Activated T-cell treated with anti-CD3 and anti-CD28 coated beads for 1 hour (primary cell): Measurements from ENCODE around the gene CABP2.
A peak's percentile ranks its signal among the peaks of the same experiment; 100 is the strongest.
"Not testable (repeated sequence)": the region's sequence is repeated elsewhere in the genome, so short reads cannot be mapped to it uniquely, and the experiment has no call there.

Source experiments
- DNase-seq: peaks from one replicate; pipeline ENCODE4 v3.0.0-alpha.2; 2020; ENCODE audit warnings: low read depth

The CABP2 gene

DNA sequence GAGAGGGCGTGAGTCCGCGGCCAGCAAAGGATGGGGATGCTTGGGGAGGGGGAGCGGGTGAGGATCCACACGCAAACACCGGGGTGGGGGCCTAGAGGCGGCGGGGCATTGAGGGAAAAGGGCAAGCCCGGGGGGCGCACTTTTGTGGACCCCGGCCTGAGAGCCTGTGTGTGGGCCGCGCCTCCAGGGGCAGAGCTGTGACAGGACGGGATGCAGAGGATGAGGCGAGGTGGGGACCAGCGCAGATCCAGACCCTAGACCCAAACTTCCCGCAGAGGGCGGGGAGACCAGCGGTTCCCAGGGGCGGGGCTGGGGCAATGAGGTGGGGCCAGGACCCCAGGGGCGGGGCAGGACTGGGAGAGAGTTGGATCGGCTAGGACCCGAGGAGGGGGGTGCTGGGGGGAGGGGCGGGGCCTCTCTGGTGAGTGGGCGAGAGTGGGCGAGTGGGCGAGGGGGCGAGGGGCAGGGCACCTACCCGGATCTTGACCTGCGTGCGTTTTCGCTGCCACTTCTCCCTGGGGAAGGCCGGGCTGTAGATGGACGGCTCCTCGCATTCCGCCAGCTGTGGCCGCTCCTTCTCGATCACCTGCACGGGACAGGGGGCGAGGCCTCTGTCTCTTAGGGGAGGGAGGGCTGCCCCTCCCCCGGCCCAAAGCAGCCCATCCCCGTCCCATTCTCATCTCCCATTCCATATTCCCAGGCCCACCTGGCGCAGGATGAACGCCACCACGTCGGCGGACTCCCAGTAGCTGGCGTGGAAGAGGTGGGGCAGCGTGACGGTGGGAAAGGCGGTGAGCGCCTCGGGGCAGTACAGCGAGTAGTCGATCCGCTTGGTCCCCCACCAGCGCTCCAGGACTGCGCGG, 28.6 kb downstream of the CABP2 start:
- no peak for DNase-seq

DNA sequence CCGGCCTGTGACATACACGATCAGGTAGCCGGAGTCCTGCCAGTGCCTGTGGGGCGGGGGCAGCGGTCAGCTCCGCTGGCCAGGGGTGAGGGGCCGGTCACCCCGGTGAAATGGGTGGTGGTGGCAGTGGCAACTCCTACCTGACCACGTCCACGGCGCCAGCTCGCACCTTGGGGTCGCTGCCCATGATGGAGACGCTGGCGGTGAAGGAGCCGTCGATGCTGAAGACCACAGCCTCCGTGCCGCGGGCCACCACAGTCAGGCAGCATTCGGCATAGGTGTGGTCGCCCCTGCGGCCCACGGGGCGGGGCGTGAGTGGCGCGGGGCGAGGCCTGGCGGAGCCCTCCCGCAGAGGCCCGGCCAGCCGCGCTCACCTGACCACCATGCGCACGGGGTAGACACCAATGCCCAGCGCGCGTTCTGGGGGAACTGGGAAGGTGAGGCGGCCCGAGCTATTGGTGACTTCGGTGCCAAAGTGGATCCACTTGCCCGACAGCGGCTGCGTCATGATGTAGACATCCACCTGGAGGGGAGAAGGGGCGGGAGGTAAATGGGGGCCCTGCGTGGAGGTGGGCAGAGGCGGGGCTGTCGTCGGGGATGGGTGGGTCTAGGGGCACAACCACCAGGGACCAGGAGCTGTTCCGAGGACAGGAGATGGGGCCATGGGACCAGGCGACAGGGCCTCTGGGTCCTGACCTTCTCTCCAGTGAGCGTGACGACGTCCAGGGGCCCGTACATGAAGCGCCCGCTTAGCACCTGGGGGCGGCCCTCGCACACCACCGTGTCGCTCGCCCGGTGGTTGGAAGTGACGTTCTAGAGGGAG, 29.5 kb downstream of the CABP2 start:
- no peak for DNase-seq

DNA sequence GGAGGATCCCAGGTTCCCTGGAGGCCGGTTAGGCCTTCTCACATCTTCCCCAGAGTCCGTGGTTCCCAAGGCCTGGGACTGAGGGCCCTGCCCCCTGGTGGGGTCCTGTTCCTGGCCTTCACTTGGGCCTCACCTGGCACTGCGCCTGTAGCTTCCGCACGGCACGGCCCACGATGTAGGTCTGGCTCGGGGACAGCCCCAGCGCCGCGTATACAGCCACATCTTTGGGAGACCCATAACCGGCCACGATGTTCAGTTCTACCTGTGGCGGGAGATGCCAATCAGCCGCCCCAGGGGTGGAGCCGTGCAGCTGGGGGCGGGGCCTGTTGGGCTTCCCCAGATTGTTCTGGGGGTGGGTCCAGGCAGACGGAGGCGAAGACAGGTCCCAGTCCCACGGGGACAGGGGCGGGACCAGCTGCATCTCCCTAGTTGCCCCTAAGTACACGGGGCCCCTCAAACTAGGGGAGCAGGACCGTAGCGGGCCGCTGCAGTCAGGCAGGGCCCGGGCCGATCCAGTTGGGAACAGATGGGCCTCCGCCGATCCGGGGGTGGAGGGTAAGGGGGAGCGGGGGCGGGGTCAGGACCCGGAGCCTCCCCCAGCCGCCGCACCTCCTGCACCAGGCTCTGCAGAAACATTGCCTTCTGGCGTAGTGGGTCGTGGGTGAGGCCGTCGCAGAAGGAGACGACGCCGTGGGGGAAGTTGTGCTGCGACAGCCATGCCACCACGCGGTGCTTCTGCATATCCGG, 30.3 kb downstream of the CABP2 start:
- no peak for DNase-seq

DNA sequence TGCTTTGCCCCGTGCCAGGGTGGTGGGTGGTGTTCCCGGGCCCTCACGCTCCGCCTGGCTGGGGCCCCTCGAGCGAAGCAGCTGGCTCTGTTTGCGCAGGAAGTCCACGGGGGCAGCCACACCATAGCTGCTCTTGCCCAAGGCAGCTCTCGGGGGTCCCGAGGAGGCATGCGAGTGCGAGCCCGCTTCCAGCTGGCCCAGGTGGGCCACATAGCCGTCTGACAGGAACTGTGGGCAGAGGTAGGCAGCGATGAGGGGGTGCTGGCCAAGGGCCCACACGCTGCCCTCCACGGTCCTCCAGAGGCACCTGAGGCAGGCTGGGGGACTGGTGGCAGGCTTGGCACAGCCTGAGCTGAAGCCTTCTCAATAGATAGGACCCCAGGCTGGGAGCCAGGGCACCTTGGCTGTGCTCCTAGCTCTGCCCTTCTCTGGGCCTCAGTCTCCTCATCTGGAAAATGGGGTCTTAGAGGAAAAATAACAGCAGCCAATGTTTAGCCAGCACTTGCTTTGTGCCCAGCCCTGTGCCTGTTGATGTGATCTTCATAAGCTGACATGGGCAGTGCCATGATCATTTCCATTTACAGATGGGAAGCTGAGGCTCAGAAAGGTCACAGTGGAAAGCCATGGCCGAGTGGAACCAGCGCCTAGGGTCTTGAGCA, 31.0 kb downstream of the CABP2 start:
- DNase-seq = no peak

DNA sequence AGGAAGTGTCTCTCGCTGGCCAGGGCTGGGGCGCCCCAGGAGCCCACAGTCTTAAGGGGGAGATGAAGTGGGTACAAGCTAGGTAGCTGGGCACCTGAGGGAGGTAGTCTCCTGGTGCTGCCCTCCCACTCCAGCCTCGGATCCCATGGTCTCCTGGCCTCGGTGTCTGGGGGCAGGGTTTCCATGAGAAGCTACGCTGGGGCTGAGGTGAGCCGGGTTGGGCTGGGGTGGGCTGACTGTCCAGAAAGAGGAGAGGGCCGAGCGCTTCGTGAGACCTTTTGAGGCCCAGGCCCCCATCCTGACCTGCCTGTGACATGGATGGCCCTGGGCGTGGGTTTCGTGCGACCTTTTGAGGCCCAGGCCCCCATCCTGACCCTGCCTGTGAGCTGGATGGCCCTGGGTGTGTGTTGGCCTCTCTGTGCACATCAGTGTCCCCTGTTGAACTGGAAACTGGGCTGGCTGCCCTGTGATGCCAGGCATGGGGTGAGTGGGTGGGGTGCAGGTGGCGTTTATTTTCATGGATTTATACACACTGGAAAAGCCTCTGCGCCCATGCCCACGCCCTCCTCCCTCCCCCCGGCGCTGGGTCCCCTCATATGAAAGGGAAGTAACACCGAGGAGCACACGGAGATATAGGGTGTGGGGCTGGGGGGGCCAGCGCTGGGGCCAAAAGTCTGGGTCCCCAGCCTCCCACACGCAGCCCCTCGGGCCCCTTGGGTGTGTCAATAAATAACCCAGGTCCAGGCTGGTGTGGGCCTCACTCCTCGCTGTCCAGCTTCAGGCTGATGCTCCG, 31.8 kb downstream of the CABP2 start:
- no peak for DNase-seq

DNA sequence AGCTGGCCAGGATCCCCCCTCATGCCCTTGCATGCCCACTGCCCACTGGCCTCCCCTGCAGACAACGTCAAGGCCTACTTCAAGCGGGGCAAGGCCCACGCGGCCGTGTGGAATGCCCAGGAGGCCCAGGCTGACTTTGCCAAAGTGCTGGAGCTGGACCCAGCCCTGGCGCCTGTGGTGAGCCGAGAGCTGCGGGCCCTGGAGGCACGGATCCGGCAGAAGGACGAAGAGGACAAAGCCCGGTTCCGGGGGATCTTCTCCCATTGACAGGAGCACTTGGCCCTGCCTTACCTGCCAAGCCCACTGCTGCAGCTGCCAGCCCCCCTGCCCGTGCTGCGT, 32.5 kb downstream of the CABP2 start:
- no peak for DNase-seq

DNA sequence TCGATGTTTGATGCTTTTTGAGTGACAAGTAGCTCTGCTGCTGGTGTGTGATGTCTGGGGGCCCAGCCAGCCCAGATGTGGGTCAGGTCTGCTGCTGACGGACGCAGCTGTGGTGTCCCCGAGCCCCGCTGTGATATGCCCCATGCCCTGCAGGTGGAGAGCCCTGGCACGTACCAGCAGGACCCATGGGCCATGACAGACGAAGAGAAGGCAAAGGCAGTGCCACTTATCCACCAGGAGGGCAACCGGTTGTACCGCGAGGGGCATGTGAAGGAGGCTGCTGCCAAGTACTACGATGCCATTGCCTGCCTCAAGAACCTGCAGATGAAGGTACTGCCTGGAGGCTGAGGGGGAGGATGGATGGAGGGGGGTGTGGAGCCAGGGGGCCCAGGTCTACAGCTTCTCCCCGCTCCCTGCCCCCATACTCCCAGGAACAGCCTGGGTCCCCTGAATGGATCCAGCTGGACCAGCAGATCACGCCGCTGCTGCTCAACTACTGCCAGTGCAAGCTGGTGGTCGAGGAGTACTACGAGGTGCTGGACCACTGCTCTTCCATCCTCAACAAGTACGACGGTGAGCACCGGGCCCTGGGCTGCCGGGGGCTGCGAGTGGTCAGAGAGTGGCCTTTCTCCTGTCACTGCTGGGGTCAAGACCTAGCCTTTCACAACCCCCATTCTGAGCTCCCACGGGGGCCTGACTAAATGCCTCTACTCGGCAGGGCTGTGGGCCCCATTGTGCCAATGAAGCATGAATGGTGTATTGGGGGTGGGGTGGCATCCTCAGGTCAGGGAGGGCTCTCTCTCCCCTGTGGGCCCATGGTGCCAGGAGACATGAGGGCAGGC, 33.1 kb downstream of the CABP2 start:
- no peak for DNase-seq

DNA sequence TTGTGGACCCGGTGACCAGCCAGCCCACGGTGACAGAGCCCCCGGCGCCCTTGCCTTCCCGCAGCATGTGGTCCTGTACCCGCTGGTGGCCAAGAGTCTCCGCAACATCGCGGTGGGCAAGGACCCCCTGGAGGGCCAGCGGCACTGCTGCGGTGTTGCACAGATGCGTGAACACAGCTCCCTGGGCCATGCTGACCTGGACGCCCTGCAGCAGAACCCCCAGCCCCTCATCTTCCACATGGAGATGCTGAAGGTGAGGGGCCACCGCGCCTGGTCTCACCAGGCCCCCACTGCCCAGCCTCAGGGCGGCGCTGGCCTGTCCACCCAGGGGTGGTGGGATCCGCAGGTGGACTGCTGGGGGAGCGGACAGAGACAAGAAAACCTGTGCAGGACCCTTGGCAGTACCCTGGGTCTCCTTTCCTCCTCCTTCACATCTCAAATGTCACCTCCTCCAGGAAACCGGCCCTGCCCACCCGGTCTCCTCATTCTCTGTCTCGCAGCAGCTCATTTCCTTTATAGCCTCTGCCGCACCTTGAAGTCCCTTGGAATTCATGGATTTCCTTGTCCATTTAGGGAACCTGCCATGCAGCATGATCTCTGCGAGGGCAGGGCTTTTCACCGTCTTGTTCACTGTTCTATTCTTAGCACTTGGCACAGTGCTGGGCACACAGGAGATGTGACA, 33.9 kb downstream of the CABP2 start:
- no peak for DNase-seq

DNA sequence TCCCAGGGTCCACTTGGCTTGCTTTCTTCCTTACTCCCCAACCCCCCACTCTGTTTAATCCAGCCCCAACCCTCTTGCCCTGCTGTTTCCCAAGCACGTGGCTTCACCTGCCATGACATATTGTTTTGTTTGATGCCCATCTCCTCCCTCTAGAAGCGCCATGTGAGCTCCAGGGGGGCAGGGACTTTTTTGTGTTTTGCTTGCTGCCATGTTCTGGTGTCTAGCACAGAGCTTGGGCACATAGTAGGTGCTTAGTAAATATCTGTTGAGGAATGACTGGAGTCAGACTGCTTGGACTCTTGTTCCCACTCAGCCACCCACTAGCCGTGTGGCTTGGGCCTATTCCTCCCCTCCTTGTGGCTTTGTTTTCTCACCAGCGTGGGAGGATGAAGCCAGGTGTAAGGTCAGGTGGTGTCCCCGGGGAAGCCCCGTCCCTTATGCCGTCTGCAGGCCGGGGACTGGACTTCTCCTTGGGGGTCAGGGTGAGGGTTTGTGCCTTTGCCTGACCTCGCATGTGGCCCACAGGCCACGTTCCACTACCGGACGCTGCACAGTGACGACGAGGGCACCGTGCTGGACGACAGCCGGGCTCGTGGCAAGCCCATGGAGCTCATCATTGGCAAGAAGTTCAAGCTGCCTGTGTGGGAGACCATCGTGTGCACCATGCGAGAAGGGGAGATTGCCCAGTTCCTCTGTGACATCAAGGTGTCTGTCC, 36.6 kb downstream of the CABP2 start:
- DNase-seq = no peak

DNA sequence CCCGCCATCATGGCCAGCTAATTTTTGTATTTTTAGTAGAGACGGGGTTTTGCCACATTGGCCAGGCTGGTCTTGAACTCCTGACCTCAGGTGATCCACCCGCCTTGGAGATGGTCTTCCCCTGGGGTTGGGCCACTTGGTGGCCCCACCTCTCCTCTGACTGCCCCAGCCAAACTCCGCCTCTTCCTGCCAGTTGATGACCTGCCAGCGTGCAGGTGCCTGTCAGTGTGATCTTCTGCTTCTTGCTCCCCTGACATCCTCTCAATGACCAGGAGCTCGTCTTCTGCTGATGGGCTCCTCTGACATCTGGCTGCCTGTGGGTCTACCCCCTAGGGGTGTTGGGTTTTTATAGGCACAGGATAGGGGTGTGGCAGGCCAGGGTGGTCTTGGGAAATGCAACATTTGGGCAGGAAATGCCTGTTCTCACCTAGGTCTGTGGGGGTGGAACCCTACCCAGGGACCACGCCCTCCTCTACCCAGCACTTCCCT, 37.3 kb downstream of the CABP2 start:
- not testable (repeated sequence) for DNase-seq

DNA sequence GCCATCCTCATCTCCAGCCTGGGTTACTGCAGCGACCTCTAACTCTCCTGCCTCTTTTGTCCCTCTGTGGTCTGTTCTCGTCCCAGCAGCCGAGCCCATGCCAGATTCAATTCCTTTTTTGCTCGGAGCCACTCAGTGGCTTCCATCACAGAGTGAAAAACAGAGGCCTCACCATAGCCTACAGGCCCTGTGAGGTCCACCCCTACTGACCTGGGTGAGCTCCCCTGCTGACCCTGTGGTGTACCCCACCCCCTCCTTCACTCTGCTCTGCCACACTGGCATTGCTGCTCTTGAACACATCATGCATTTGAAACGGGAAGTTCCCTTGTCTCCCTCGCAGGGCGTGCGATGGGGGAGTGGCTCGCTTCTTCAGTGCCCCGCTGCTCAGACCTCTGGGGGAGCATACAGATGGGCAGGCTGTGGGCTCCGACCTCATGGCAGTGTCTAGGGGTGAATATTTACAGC, 38.4 kb downstream of the CABP2 start:
- peak; percentile 48 for DNase-seq

DNA sequence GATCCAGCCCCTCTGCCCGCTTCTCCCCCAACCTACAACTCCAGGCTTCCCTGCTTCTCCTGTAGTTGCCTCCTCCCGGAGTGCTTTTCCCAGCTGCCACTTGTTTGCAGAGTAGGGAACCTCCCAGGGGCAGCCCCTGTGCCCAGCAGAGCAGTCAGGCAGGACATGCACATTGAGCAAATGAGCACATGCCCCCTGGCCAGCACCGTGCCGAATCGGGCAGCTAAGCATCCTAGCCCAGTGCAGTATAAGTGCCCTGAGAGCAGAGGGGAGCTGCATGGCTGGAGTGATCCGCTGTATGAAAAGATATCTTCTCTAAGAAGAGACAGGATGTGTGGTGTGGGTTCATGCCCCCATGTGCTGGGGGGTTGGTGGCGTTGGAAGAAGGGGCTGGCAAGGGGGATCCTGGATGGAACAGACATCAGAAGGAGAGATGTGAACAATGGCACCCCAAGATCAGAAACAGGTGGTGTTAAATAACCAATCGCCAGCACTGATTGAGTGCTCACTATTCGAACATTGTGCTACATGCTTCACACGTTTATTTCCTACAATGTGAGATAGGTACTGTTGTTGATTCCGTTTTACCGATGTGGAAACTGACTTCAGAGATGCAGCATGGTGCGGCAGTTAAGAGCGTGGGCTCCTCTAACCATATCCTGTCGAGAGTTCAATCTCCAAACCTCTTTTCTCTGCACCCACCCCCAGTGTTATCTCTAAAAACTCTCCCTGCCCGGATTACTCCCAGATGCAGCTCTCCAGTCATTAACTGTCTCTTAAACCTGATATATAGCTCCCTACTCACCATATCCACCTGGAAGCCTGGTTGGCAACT, 39.2 kb downstream of the CABP2 start:
- no peak for DNase-seq

DNA sequence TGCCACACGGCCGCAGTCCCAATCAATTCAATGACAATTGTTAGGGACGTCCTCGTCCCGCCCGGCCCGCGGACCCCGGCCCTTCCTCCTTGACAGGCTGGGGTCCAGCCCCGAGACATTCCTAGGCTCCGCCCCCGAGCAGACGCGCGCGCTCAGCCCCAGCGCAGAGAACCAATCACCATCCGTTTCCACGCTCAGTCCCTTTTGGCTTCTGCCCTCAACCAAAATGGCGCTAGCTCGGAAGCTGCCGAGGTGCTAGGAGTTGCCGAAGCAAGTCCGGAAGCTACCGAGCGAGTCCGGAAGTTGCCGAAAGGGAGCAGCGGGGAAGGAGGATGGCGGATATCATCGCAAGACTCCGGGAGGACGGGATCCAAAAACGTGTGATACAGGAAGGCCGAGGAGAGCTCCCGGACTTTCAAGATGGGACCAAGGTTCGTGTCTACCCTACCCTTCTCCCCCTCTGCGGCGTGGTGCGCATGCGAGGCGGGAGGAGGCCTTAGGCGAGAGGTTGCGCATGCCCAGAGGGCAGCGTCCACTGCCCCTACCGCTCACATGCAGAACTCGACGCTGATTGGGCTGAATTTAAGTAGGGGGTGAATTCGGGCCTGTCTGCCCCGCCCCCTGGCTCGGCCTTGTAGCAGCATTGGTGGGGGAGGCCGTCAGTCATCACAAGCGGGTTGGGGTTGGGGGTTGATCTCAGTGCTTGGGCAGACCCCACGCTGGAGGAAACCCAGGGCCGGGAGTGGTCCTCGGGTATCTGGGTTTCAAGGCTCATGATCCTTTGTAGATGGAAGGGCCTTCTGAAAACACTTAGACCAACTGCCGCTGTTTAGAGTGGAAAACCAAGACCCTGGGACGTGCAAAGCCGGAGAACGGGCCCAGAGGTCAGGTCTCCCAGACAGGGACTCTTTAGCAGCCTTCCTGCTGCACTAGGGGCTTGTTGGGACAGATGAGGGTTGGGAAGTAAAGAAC, 40.1 kb downstream of the CABP2 start, which contains the start of gene AIP:
Gene AIP (plus strand): TSS at position 200 of the 972 bp plus-strand sequence. CDS start 133 bp downstream, at position 333.
- DNase-seq = peak; percentile 94

DNA sequence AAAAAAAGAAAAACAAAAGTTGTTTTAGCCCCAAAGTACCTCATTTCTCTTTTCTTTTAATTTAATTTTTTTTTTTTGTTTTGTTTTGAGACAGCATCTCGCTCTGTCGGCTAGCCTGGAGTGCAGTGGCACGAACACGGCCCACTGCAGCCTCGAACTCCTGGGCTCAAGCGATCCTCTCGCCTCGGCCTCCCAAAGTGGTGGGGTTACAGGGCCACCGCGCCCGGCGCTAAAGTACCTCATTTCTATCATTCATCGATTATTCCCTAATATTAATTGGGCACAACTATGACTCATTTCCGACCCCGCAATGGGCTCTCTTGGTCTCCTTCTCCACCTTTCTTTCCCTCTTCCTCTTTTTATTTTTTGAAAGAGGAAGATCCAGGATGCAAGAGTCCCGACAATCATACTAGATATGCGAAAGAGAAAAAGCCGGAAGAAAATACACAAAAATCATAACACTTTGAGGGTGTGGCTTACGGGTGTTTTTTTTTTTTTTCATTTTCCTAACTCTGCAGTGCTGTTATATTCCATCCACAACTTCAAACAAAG, 40.9 kb downstream of the CABP2 start:
- no peak for DNase-seq

DNA sequence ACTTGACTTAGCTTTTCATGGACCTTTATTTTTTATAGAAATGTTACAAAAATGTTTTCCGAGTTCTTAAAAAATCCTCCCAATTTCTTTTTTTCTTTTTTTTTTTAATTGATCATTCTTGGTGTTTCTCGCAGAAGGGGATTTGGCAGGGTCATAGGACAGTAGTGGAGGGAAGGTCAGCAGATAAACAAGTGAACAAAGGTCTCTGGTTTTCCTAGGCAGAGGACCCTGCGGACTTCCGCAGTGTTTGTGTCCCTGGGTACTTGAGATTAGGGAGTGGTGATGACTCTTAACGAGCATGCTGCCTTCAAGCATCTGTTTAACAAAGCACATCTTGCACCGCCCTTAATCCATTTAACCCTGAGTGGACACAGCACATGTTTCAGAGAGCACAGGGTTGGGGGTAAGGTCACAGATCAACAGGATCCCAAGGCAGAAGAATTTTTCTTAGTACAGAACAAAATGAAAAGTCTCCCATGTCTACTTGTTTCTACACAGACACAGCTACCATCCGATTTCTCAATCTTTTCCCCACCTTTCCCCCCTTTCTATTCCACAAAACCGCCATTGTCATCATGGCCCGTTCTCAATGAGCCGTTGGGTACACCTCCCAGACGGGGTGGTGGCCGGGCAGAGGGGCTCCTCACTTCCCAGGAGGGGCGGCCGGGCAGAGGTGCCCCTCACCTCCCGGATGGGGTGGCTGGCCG, 45.7 kb downstream of the CABP2 start:
- DNase-seq = not testable (repeated sequence)
